Loucy (cell line): ENCODE measurements around the gene SCARB1.

ENCODE experiments used
- H2AFZ ChIP-seq: fragments of 200-600 bp; sonication (generic); 2 replicates; pipeline ENCODE4 v1.6.0; 2016; ENCODE audit warnings: antibody characterized with exemption, mild to moderate bottlenecking, low read length, moderate library complexity
- H3F3A ChIP-seq: fragments of 200-600 bp; 2 replicates; pipeline ENCODE4 v1.6.0; 2016; ENCODE audit warnings: antibody characterized with exemption, low read depth, mild to moderate bottlenecking
- H3K27me3 ChIP-seq: fragments of 200-600 bp; sonication (generic); 2 replicates; pipeline ENCODE4 v1.6.1; 2014; ENCODE audit warnings: low read length, mild to moderate bottlenecking; ENCODE audit not compliant: insufficient read depth, poor library complexity, severe bottlenecking
- H3K36me3 ChIP-seq: fragments of 200-600 bp; sonication (generic); 2 replicates; pipeline ENCODE4 v1.6.1; 2016; ENCODE audit warnings: low read length; ENCODE audit not compliant: insufficient read depth
- H3K4me1 ChIP-seq: fragments of 200-600 bp; sonication (generic); 2 replicates; pipeline ENCODE4 v1.5.1; 2014; ENCODE audit warnings: low read length, mild to moderate bottlenecking; ENCODE audit not compliant: insufficient read depth, poor library complexity, severe bottlenecking
- H3K4me2 ChIP-seq: fragments of 200-600 bp; sonication (generic); 2 replicates; pipeline ENCODE4 v1.6.0; 2014; ENCODE audit warnings: antibody characterized with exemption, low read length, low read depth, mild to moderate bottlenecking; ENCODE audit not compliant: poor library complexity, severe bottlenecking
- H3K4me3 ChIP-seq: fragments of 200-600 bp; sonication (generic); 2 replicates; pipeline ENCODE4 v1.5.1; 2014; ENCODE audit warnings: low read length, mild to moderate bottlenecking, mixed read lengths; ENCODE audit not compliant: poor library complexity, severe bottlenecking
- H3K79me2 ChIP-seq: fragments of 200-600 bp; sonication (generic); 2 replicates; pipeline ENCODE4 v1.6.1; 2014; ENCODE audit warnings: low read length; ENCODE audit not compliant: insufficient read depth
- H3K9ac ChIP-seq: fragments of 200-600 bp; sonication (generic); 2 replicates; pipeline ENCODE4 v1.6.0; 2014; ENCODE audit warnings: mild to moderate bottlenecking, low read depth, low read length, moderate library complexity; ENCODE audit not compliant: poor library complexity, severe bottlenecking
- H3K9me2 ChIP-seq: fragments of 200-600 bp; sonication (generic); replicated peaks from 2 replicates; pipeline ENCODE4 v1.6.1; 2016; ENCODE audit warnings: low read depth, low read length, mixed read lengths
- H3K9me3 ChIP-seq: fragments of 200-600 bp; sonication (generic); 2 replicates; pipeline ENCODE4 v1.6.1; 2014; ENCODE audit warnings: mild to moderate bottlenecking, antibody characterized with exemption, low read length, low read depth; ENCODE audit not compliant: insufficient read depth
- H4K20me1 ChIP-seq: fragments of 200-600 bp; sonication (generic); 2 replicates; pipeline ENCODE4 v1.6.0; 2014; ENCODE audit warnings: antibody characterized with exemption, low read length, mild to moderate bottlenecking; ENCODE audit not compliant: insufficient read depth, poor library complexity, severe bottlenecking
- CTCF ChIP-seq: fragments of 200-600 bp; sonication (generic); conservative IDR thresholded peaks from 2 replicates; pipeline ENCODE4 v1.5.1; 2014; ENCODE audit warnings: mild to moderate bottlenecking, antibody characterized with exemption, low read length
- EZH2phosphoT487 ChIP-seq: fragments of 200-600 bp; IDR thresholded peaks from 2 replicates; pipeline ENCODE4 v1.6.1; 2018; ENCODE audit warnings: antibody characterized with exemption, mild to moderate bottlenecking, moderate library complexity, borderline replicate concordance

SCARB1 gene

DNA sequence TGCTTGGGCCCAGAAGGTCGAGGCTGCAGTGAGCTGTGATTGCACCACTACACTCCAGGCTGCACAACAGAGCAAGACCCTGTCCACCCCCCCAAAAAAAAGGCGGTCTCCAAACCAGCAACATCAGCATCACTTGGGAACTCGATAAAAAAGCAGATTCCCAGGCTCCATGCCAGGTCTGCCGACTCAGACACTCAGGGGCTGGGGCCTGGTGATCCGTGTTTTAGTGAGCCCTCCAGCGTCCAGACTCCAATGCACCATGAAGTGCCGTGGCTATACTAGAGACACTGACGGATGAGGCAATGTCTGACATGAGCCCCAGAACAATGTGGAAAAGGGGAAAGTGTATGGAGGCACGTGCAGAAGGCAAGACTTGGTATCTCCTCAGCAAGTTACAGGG, 28.8 kb downstream of the SCARB1 start:
- no peak overlapping the region for H3K4me3 ChIP-seq
- H2AFZ ChIP-seq: no peak overlapping the region
- no peaks in the 10 kb centered on the region for H3K4me1 ChIP-seq
- no peaks in the 10 kb centered on the region for H3K36me3 ChIP-seq
- no peaks in the 10 kb centered on the region for H3K79me2 ChIP-seq
- H3K27me3 ChIP-seq: no peaks in the 10 kb centered on the region
- H3K4me2 ChIP-seq: no peak overlapping the region
- no peaks in the 10 kb centered on the region for H4K20me1 ChIP-seq
- H3K9me2 ChIP-seq: no peaks in the 10 kb centered on the region
- no peaks in the 10 kb centered on the region for H3K9me3 ChIP-seq
- TF ChIP-seq CTCF (no peak), EZH2phosphoT487 (no peak)
- no peak overlapping the region for H3K9ac ChIP-seq
- H3F3A ChIP-seq: no peaks in the 10 kb centered on the region

GRCh38 chr12:124833693-124834122, 30.0 kb downstream of the SCARB1 start:
- H2AFZ ChIP-seq: no peak overlapping the region
- no peaks in the 10 kb centered on the region for H3F3A ChIP-seq
- H3K36me3 ChIP-seq: no peaks in the 10 kb centered on the region
- H3K4me2 ChIP-seq: no peak overlapping the region
- no peaks in the 10 kb centered on the region for H3K27me3 ChIP-seq
- H4K20me1 ChIP-seq: no peaks in the 10 kb centered on the region
- no peak overlapping the region for H3K9ac ChIP-seq
- H3K9me3 ChIP-seq: no peaks in the 10 kb centered on the region
- TF ChIP-seq CTCF (no peak), EZH2phosphoT487 (no peak)
- H3K79me2 ChIP-seq: no peaks in the 10 kb centered on the region
- H3K9me2 ChIP-seq: no peaks in the 10 kb centered on the region
- no peak overlapping the region for H3K4me3 ChIP-seq
- H3K4me1 ChIP-seq: no peaks in the 10 kb centered on the region

- Histone ChIP-seq H3K9me3 (no peaks in the 10 kb centered on the region), H3K4me2 (no peak overlapping the region), H2AFZ (no peak overlapping the region), H4K20me1 (no peaks in the 10 kb centered on the region), H3K27me3 (no peaks in the 10 kb centered on the region), H3K4me1 (no peaks in the 10 kb centered on the region), H3F3A (no peaks in the 10 kb centered on the region), H3K9me2 (no peaks in the 10 kb centered on the region), H3K9ac (no peak overlapping the region), H3K36me3 (no peaks in the 10 kb centered on the region), H3K79me2 (no peaks in the 10 kb centered on the region), H3K4me3 (no peak overlapping the region)
- no peak for TF ChIP-seq EZH2phosphoT487
- TF ChIP-seq CTCF: no peak
Measured at GRCh38 chr12:124832856-124833255, 30.8 kb downstream of the SCARB1 start.
